Heart left ventricle (tissue), 16 donors: Measurements from ENCODE around the gene OGFR. TPM values are rescaled to one million over a fixed set of nuclear protein-coding genes. Genes with fewer than 3 reads are reported as not detected.
A peak's percentile ranks its signal among the peaks of the same experiment; 100 is the strongest.

Experiments used
- ATAC-seq, 4 donors: fragments of 200-7000 bp; cut with Tn5 transposase; one replicate each; pipeline ENCODE4 v1.9.1; 2020 to 2022; ENCODE audit warnings: moderate library complexity in 4 of 4, mild to moderate bottlenecking in 3 of 4, moderate number of reproducible peaks in 1 of 4
- DNase-seq, 5 donors: peaks; one replicate each; pipeline ENCODE4 v3.0.0-alpha.2; 2020
- H3K27ac ChIP-seq, 12 donors: fragments of 200-600 bp; sonication (generic) in 4 of 12; one replicate each; pipeline versions ENCODE4 v1.5.0 to v1.8.0; 2016 to 2022; ENCODE audit warnings: mild to moderate bottlenecking in 2 of 12
- H3K27me3 ChIP-seq, 9 donors: fragments of 200-600 bp; sonication (generic) in 2 of 9; one replicate each; pipeline versions ENCODE4 v1.5.1 to v1.8.0; 2016 to 2022; ENCODE audit warnings: mild to moderate bottlenecking in 3 of 9
- H3K36me3 ChIP-seq, 9 donors: fragments of 200-600 bp; sonication (generic) in 2 of 9; one replicate each; pipeline versions ENCODE4 v1.5.0 to v1.8.0; 2018 to 2022; ENCODE audit warnings: mild to moderate bottlenecking in 2 of 9
- H3K4me1 ChIP-seq, 12 donors: fragments of 200-600 bp; sonication (generic) in 4 of 12; one replicate each; pipeline versions ENCODE4 v1.5.0 to v1.8.0; 2016 to 2022; ENCODE audit warnings: mild to moderate bottlenecking in 3 of 12
- H3K4me3 ChIP-seq, 12 donors: fragments of 200-600 bp; sonication (generic) in 4 of 12; one replicate each; pipeline versions ENCODE4 v1.5.0 to v1.8.0; 2017 to 2022; ENCODE audit warnings: mild to moderate bottlenecking in 9 of 12, moderate library complexity in 4 of 12
- H3K9me3 ChIP-seq, 12 donors: fragments of 200-600 bp; sonication (generic) in 4 of 12; one replicate each; pipeline versions ENCODE4 v1.5.0 to v1.8.0; 2016 to 2022; ENCODE audit warnings: mild to moderate bottlenecking in 1 of 12
- POLR2A ChIP-seq, 2 donors: fragments of 450-650 bp; IDR thresholded peaks; one replicate each; pipeline ENCODE4 v1.6.1; 2017; ENCODE audit warnings: antibody characterized with exemption in 2 of 2, mild to moderate bottlenecking in 2 of 2, moderate library complexity in 2 of 2
- WGBS, 4 donors: extraction: QIAGEN DNeasy Blood & Tissue Kit in 2 of 4; methylation state at CpG; one replicate each; pipeline versions ENCODE4 v1.1.5 to v1.1.7; 2013 to 2018; 5-methylcytosine and 5-hydroxymethylcytosine counted together
- intact Hi-C, 10 donors: fragments of 100-400 bp; cut with DNase I; formaldehyde crosslinking; loops; one replicate each; pipeline versions ENCODE4 v1.11.1 to v1.14.2; 2022
- polyA plus RNA-seq, 2 donors: library from polyadenylated mRNA; stranded (reverse); fragments of 200-250 nt; gene quantifications; one replicate each; pipeline ENCODE4 v1.2.3, GENCODE V29; 2013
- total RNA-seq, 9 donors: library from RNA; depleted of rRNA in 2 of 9; stranded (reverse); fragments of >200 nt in 2 of 9; fragmentation: NEBNext Ultra II Directional in 3 of 9; extraction: Animal tissue kit (Norgen Biotek cat#: 25700) in 3 of 9; gene quantifications; one replicate each; pipeline versions ENCODE4 v1.1.0 to v1.2.4, GENCODE V29; 2016 to 2023
- TF ChIP-seq, protein P1 (sequence below), 12 donors: fragments of 200-600 bp; sonication (generic) in 4 of 12; IDR thresholded peaks; one replicate each; pipeline versions ENCODE4 v1.5.0 to v1.8.0; 2018 to 2022; ENCODE audit warnings: antibody characterized with exemption in 12 of 12, mild to moderate bottlenecking in 5 of 12
- donor health status: ischemic (EF 13 %, LVEDD 7.1; RV severe dilation, severe dysfunction).
- donor health status: healthy with polysubstance abuse.
- donor health status: DM: no; HTN: yes; CAD: no.
- donor health status: DM: no; HTN: no; CAD: no.
- donor health status: ischemic (EF 25% LVEDD 6.9; RV normal size, moderate dysfunction).
- donor health status: ischemic (EF 25% LVEDD 5.7; RV mildly dilated, moderate dysfunction).
- donor health status: healthy.
- donor health status: DM: yes; HTN: yes; CAD: no.
- donor health status: ischemic (EF 35%, LVEDD 5.7; RV mildly dilated, moderate dysfunction).
- donor health status: nonischemic (EF 11% LVEDD 7.7; RV severe dilation, severe dysfunction).
- donor health status: DM: yes; HTN: yes; CAD: no.
- donor health status: PGD.
- donor health status: ischemic (EF 29% LVEDD 5.4; RV normal size, mild dysfunction).
- donor health status: nonischemic (EF 23%, LVEDD 6.1; RV moderate dilation, normal function).

The OGFR gene
- total and polyA plus RNA-seq, 11 donors = 14.9 to 46.9 (median 21.2) TPM

DNA sequence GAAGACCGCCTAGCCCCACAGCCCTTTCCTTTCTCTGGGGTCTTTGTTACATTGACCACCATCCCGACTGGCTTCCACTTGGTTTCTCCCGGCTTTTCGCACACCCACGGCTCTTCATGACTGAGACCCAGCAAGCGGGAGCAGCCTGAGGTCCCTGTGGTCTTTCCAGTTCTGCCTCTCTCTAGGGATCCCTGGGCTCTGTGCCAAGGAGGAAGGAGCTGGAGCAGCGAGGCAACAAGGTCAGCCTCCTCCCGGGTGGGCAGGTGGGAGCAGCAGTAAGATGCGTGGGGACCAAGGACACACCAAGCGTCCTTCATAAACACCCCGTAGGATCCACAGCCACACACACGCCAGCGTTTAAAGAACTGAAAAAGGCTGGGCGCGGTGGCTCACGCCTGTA lies 37.9 kb upstream of the OGFR start:
- Histone ChIP-seq H3K4me3 (no peak overlapping the region), H3K9me3 (no peaks in the 10 kb centered on the region), H3K4me1 (peaks cover 0 to 9% (median 0%) of the 10 kb centered on the region in 12 donors), H3K27me3 (peaks cover 0 to 55% (median 12%) of the 10 kb centered on the region in 9 donors), H3K27ac (no peak overlapping the region), H3K36me3 (no peaks in the 10 kb centered on the region)
- peak in 3 of 5 donors; percentile 28 to 34 (median 30) for DNase-seq
- no peak for ATAC-seq
- WGBS, 4 donors = 54 to 66% (median 62%) methylated on average over 16 of the region's 16 CpGs
- TF ChIP-seq, protein P1, sequence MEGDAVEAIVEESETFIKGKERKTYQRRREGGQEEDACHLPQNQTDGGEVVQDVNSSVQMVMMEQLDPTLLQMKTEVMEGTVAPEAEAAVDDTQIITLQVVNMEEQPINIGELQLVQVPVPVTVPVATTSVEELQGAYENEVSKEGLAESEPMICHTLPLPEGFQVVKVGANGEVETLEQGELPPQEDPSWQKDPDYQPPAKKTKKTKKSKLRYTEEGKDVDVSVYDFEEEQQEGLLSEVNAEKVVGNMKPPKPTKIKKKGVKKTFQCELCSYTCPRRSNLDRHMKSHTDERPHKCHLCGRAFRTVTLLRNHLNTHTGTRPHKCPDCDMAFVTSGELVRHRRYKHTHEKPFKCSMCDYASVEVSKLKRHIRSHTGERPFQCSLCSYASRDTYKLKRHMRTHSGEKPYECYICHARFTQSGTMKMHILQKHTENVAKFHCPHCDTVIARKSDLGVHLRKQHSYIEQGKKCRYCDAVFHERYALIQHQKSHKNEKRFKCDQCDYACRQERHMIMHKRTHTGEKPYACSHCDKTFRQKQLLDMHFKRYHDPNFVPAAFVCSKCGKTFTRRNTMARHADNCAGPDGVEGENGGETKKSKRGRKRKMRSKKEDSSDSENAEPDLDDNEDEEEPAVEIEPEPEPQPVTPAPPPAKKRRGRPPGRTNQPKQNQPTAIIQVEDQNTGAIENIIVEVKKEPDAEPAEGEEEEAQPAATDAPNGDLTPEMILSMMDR (IDR thresholded peaks at IDR 0.05) = no peak
- no peak for TF ChIP-seq POLR2A (IDR thresholded peaks at IDR 0.05)
- intact Hi-C loops = no loop called here

DNA sequence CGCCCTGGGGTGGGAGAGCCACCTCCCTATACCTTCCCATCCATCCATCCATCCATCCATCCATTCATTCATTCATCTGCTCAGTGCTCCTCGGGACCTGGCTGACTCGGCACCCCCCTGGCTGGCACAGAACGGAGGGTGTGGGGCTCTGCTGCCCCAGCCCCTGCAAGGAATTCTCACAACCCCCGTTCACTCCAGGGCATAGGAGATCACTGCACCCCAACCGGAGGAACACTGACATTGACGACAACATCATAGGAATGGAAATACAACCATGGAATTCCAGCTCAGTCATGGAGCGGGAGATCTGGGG lies 36.4 kb upstream of the OGFR start:
- H3K4me1 ChIP-seq = peaks cover 0 to 9% (median 0%) of the 10 kb centered on the region in 12 donors
- ATAC-seq = no peak
- no peaks in the 10 kb centered on the region for H3K36me3 ChIP-seq
- TF ChIP-seq POLR2A (IDR thresholded peaks at IDR 0.05) = no peak
- TF ChIP-seq, protein P1 (IDR thresholded peaks at IDR 0.05) = no peak
- H3K9me3 ChIP-seq = no peaks in the 10 kb centered on the region
- H3K4me3 ChIP-seq = no peak overlapping the region
- peaks cover 0 to 54% (median 10%) of the 10 kb centered on the region in 9 donors for H3K27me3 ChIP-seq
- peak in 2 of 5 donors; percentile 1 to 23 for DNase-seq
- H3K27ac ChIP-seq = no peak overlapping the region
- WGBS, 4 donors = 83 to 85% (median 84%) methylated on average over 7 to 8 of the region's 8 CpGs
- intact Hi-C loops = no loop called here

DNA sequence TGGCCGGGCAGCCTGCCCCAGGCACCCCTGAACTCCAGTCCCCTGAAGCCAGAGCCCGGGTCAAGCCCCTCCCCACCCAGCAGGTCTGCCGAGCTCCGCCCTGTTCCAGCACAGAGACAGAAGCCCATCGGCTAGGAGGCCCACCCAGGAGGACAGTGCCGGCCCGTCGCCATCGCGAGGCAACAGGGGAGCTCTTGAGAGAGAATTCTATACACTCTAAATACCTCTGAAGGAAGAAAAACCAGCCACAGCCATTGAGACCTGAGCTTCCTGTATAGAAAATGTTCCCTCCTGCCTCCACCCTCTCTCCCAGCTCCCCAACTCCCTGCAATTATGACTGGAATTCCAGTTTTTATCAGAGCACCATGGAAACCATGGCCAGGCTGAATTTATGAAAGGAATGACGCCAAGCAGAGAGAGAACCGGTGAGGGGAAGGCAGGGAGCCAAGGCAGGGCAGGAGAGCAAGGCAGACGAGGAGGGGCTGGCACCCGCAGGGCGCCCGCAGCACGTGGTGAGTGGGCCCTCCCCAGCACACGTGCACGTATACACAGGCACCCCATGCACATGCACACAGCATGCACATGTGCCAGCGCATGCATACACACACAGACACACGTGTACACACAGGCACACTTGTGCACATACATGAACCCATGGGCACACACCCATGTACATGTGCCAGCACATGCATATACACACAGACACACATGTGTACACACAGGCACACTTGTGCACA lies 35.9 kb upstream of the OGFR start:
- 42 to 47% (median 43%) methylated on average over 17 to 21 of the region's 21 CpGs for WGBS, 4 donors
- peak in 2 of 4 donors; percentile 31 to 52 for ATAC-seq
- Histone ChIP-seq H3K4me3 (no peak overlapping the region), H3K27me3 (peaks cover 0 to 49% (median 9%) of the 10 kb centered on the region in 9 donors), H3K4me1 (peaks cover 0 to 9% (median 0%) of the 10 kb centered on the region in 12 donors), H3K9me3 (no peaks in the 10 kb centered on the region), H3K36me3 (no peaks in the 10 kb centered on the region), H3K27ac (no peak overlapping the region)
- DNase-seq = peak in 3 of 5 donors; percentile 25 to 42 (median 40)
- intact Hi-C loops = no loop called here
- TF ChIP-seq POLR2A (IDR thresholded peaks at IDR 0.05) = no peak
- TF ChIP-seq, protein P1 (IDR thresholded peaks at IDR 0.05) = no peak

GRCh38 chr20:62769346-62770071 lies 35.1 kb upstream of the OGFR start:
- no peaks in the 10 kb centered on the region for H3K36me3 ChIP-seq
- 90 to 97% (median 95%) methylated on average over 6 to 16 of the region's 16 CpGs for WGBS, 4 donors
- peak in 3 of 5 donors; percentile 10 to 34 (median 17) for DNase-seq
- no peak overlapping the region for H3K27ac ChIP-seq
- H3K4me3 ChIP-seq = no peak overlapping the region
- TF ChIP-seq, protein P1 (IDR thresholded peaks at IDR 0.05) = no peak
- no peak for TF ChIP-seq POLR2A (IDR thresholded peaks at IDR 0.05)
- H3K27me3 ChIP-seq = peaks cover 0 to 41% (median 9%) of the 10 kb centered on the region in 9 donors
- H3K4me1 ChIP-seq = peaks cover 0 to 9% (median 0%) of the 10 kb centered on the region in 12 donors
- intact Hi-C loops = loop anchor here in 2 of 10 donors (5.0 kb wide), 2 partner anchors 57 to 87 kb away; no protein-coding TSS in a partner anchor
- no peaks in the 10 kb centered on the region for H3K9me3 ChIP-seq
- no peak for ATAC-seq
